ENCODE measurements around the gene SRGAP1.
"Not testable (repeated sequence)": the region's sequence is repeated elsewhere in the genome, so short reads cannot be mapped to it uniquely, and the experiment has no call there.

The SRGAP1 gene

GRCh38 chr12:64092507-64093196, 248.2 kb downstream of the SRGAP1 start:
- DNase-seq, result no peak

GRCh38 chr12:64093689-64094088, 249.2 kb downstream of the SRGAP1 start:
- no peak for DNase-seq

- no peak for DNase-seq
Observed at GRCh38 chr12:64097366-64098105, 253.0 kb downstream of the SRGAP1 start.

GRCh38 chr12:64098709-64099354, 254.3 kb downstream of the SRGAP1 start:
- DNase-seq, result no peak

- DNase-seq, result no peak
Observed at GRCh38 chr12:64099397-64099796, 254.9 kb downstream of the SRGAP1 start.

GRCh38 chr12:64102339-64102738, 257.8 kb downstream of the SRGAP1 start:
- no peak for DNase-seq

GRCh38 chr12:64103825-64104740, 259.6 kb downstream of the SRGAP1 start:
- no peak for DNase-seq

- no peak for DNase-seq
Observed at GRCh38 chr12:64105026-64105425, 260.5 kb downstream of the SRGAP1 start.

- no peak for DNase-seq
Observed at GRCh38 chr12:64107776-64108175, 263.3 kb downstream of the SRGAP1 start.

- DNase-seq, result no peak
Observed at GRCh38 chr12:64109706-64110105, 265.2 kb downstream of the SRGAP1 start.

- DNase-seq, result no peak
Observed at GRCh38 chr12:64110864-64111263, 266.4 kb downstream of the SRGAP1 start.

GRCh38 chr12:64116969-64117368, 272.5 kb downstream of the SRGAP1 start:
- no peak for DNase-seq

- DNase-seq, result no peak
Observed at GRCh38 chr12:64120568-64120967, 276.1 kb downstream of the SRGAP1 start.

GRCh38 chr12:64121086-64121485, 276.6 kb downstream of the SRGAP1 start:
- not testable (repeated sequence) for DNase-seq

- DNase-seq, result no peak
Observed at GRCh38 chr12:64122154-64122553, 277.7 kb downstream of the SRGAP1 start.

- no peak for DNase-seq
Observed at GRCh38 chr12:64122995-64123394, 278.5 kb downstream of the SRGAP1 start.

- DNase-seq, result no peak
Observed at GRCh38 chr12:64123448-64123847, 278.9 kb downstream of the SRGAP1 start.

- DNase-seq, result no peak
Observed at GRCh38 chr12:64124511-64125197, 280.2 kb downstream of the SRGAP1 start.

GRCh38 chr12:64125913-64126312, 281.4 kb downstream of the SRGAP1 start:
- DNase-seq, result no peak

- DNase-seq, result no peak
Observed at GRCh38 chr12:64127811-64128210, 283.3 kb downstream of the SRGAP1 start.

- no peak for DNase-seq
Observed at GRCh38 chr12:64128366-64128765, 283.9 kb downstream of the SRGAP1 start.

GRCh38 chr12:64130476-64130875, 286.0 kb downstream of the SRGAP1 start:
- not testable (repeated sequence) for DNase-seq
